GM18517 (cell line): ENCODE data around the gene RCC1.
"Not testable (repeated sequence)": the region's sequence is repeated elsewhere in the genome, so short reads cannot be mapped to it uniquely, and the experiment has no call there.

Experiments used
- ATAC-seq: cut with Tn5 transposase; IDR thresholded peaks from one replicate; pipeline ENCODE4 v1.9.1; 2021; ENCODE audit warnings: mild to moderate bottlenecking, moderate library complexity; ENCODE audit not compliant: unreplicated experiment

RCC1 gene, protein sequence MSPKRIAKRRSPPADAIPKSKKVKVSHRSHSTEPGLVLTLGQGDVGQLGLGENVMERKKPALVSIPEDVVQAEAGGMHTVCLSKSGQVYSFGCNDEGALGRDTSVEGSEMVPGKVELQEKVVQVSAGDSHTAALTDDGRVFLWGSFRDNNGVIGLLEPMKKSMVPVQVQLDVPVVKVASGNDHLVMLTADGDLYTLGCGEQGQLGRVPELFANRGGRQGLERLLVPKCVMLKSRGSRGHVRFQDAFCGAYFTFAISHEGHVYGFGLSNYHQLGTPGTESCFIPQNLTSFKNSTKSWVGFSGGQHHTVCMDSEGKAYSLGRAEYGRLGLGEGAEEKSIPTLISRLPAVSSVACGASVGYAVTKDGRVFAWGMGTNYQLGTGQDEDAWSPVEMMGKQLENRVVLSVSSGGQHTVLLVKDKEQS

DNA sequence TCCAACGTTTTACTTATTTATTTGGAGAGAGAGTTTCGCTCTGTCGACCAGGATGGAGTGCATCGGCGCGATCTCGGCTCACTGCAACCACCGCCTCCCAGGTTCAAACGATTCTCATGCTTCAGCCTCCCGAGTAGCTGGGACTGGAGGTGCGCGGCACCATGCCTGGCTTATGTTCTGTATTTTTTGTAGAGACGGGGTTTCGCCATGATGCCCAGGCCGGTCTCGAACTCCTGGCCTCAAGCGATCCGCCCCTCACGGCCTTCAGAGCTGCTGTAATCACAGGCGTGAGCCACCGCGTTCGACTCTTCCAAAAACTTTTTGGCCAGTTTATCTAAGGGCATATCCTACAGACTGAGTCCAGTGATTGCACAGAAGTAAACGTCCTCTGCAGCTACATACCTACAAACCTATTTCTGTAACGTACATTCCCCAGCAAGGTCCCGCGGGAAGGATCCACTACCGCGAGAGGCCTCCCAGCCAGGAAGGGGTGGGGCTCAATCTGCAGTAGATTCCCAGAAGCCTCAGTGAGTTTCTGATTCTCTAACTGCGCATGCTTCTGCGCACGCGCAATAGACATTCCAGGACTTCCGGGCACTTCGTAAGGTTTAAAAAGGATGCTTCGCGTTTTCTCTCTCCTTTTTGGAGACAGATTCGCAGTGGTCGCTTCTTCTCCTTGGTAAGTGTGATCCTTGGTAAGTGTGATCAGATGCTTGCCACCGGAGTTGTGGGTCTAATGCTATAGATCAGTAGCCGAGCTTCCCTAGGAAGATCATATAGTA is at the start of gene RCC1:
Gene RCC1 (plus strand): TSS at position 638 of the 782 bp plus-strand sequence. CDS start 23,824 bp downstream, outside the sequence.
- ATAC-seq, result peak; percentile 69

DNA sequence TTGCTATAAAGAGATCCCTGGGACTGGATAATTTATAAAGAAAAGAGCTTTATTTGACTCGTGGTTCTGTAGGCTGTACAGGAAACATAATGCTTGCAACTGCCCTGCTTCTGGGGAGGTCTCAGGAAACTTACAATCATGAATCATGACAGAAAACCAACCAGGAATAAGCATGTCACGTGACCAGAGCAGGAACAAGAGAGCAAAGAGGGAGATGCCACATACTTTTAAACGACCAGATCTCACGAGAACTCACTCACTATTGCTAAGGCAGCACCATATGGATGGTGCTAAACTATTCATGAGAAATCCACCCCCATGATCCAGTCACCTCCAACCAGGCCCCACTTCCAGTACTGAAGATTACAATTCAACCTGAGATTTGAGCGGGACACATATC is 49.8 kb upstream of the RCC1 start:
- no peak for ATAC-seq

DNA sequence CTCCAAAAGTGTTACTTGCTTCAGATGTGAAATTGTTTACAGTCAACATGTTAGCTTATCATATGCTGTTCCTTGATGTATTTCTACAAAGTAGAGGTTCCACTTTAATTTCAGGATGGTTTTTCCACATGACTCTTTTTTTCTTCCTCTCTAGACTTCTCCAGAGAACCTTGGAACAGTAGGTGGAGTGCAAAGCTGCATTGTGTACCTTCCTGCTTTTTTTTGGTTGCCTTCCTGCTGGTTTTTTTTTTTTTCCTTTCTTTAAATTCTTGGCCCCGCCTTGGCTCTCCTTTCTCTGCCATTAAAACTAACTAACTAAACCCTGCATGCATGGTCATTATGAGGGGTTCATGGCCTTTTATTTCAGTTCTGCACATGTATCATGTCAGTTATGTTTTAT is 48.2 kb upstream of the RCC1 start:
- no peak for ATAC-seq

DNA sequence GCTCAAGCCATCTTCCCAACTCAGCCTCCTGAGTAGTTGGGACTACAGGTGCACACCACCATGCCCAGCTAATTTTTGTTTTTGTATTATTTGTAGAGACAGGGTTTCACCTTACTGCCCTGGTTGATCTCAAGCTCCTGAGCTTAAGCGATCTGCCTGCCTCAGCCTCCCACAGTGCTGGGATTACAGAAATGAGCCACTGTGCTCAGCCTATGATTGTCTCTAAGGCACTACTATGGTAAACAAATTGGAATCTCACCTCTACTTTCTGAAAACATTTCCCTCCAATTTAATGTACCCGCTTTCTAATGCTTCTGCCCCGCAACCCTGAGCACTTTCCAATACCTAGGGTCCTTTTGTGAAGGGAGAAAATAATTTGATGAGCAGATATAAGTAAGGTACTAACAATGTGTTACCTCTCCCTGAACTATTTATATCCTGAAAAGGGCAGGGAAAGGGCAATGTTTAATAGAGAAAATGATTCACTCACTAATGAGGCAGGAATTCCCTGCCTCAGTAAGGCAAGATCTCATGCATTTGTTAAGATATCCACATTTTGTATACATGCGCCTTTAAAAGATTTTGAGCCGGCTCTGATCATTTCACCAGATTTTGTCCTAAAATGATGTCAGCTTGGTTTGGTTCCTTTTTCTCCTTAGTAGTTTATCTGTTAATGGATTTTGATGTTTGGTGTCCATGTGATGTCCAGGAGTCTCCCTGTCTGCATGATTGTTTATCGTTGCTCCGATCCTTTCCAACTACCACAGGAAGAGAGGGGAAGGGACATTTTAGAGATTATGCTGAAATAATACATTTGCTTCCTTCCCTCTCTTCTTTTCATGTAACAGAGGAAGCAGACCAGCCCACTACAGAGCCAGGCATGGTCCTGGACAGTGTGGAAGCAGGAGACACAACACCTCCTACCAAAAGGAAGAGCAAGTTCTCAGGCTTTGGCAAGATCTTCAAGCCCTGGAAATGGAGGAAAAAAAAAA is 47.3 kb upstream of the RCC1 start:
- no peak for ATAC-seq

DNA sequence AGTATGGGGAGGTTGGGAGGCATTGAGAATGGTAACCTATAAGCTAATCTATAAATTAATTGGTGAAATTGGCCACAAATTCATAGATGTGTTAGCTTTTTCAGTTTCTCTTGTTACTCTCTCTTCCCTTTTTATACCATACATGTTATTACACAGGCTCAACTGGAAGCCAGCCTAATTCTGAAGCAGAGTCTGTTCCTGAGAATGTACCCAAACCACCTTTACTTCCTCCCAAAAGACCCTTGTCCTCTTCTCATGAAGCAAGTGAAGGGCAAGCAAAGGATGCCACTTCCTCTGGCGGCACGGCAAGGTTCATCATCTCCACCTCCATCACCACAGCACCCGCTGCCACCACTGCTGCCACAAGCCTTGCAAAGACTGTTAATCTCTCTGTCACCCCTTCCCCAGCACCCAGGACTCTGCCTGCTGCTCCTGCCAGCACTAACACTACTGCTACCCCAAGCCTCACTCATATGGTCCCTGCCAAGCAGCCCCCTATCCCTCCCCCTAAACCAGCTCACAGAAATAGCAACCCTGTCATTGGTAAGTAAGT is 39.5 kb upstream of the RCC1 start:
- no peak for ATAC-seq

DNA sequence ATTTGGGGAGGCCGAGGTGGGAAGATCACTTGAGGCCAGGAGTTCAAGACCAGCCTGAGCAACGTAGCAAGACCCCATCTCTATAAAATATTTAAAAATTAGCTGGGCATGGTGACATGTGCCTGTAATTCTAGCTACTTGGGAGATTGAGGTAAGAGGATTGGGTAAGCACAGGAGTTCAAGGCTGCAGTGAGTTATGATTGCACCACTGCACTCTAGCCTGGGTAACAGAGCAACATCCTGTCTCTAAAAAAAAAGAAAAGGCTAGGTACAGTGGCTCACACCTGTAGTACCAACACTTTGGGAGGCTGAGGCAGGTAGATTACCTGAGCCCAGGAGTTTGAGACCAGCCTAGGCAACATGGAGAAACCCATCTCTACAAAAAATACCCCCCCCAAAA is 35.7 kb upstream of the RCC1 start:
- no peak for ATAC-seq

DNA sequence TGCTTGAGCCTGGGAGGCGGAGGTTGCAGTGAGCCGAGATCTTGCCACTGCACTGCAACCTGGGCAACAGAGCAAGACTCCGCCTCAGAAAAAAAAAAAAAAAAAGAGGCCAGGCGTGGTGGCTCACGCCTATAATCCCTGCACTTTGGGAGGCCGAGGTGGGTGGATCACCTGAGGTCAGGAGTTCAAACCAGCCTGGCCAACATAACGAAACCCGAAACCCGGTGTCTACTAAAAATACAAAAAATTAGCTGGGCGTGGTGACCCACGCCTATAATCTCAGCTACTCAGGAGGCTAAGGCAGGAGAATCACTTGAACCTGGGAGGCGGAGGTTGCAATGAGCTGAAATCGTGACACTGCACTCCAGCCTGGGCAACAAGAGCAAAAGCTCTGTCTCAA is 26.3 kb upstream of the RCC1 start:
- ATAC-seq, result not testable (repeated sequence)

DNA sequence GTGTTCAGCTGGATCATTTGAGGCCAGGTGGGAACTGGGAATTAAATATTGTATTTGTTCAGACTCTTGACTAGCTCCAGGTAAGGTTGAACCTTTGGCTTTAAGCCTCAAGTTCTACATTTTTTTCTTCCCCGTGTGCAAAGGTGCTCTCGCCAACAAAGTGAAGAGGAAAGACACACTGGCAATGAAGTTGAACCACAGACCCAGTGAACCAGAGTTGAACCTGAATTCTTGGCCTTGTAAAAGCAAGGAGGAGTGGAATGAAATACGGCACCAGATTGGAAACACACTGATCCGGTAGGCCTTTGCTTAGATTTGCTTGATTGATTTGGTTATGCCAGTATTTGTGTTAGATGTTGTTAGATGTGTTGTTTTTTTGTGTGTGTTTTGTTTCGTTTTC is 25.5 kb upstream of the RCC1 start:
- ATAC-seq, result no peak

DNA sequence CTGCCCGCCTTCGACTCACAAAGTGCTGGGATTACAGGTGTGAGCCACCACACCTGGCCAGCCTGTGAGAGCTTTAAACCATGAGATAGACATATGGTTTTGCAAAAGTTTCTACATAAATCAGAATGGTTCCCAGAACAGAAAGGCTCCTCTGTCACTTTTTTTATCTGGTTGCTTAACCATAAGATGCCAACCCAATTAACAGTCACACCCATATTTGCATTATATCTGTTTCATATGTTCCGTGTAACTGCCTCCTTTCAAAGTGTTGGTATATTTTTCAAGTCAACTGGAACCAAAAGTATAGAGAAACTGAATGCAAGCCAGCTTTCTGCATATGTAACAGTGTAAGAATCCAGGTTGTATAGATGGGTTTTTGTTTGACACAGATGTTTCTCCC is 23.7 kb upstream of the RCC1 start:
- no peak for ATAC-seq

DNA sequence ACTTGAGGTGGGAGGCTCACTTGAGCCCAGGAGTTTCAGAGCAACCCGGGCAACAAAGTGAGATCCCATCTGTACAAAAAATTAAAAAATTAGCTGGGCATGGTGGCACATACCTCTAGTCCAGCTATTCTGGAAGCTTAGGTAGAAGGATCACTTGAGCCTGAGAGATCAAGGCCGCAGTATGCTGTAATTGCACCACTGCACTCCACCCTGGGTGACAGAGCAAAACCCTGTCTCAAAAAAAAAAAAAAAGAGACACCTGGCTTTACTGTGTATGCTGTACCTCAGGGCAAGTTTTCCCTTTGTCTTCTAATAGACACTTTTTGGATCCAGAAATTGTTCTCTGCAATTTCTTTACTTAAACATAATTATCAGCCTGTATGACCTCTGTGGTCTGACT is 23.1 kb upstream of the RCC1 start:
- ATAC-seq, result no peak

DNA sequence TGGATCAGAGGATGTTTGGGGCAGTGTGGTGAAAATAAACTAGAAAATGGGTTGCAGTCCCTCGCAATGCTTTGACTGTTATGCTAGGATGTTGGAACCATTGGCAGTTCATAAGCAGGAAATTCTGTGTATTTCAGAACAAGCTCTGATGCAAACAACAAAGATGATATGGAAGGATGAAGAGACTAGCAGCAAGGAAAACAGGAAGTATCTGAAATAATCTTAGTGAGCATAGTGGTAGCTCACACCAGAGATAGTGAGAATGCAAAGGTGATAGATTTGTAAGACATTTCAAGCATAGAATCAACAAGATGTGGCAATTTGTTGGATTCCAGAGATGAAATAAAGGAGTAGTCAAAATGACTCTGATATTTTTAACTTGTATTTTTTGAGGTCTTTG is 11.1 kb upstream of the RCC1 start:
- ATAC-seq, result no peak

DNA sequence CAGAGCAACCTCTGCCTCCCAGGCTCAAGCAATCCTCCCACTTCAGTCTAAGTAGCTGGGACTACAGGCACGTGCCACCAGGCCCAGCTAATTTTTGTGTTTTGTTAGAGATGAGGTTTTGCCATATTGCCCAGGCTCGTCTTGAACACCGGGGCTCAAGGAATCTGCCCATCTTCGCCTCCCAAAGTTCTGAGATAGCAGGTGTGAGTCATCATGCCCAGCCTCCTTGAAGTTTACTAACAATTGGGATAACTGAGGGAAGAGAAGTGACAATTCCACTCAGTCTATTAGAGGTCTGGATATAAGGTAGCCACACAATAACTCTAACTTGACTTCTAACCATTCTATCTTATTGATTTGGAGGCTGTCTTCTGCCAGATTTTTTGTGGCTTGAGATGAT is 6.3 kb upstream of the RCC1 start:
- ATAC-seq, result no peak

DNA sequence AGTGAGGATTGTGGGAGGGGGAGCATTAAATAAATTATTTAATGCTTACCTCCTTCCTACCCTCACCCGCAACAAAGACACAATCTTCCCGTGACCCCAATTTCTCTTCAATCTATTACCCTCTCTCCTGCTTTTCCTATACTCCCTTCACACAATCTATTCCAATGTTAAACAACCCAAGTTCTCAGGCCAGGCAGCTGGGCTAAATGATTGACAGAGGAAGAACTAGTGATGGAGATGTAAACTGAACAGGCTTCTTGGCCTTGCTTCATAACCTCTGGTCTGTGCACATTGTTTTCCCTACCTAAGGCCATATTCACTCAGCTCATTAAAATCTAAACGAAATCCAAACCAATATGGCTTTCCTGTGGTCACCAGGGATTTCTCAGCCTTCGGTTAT is 3.9 kb upstream of the RCC1 start:
- ATAC-seq, result no peak

DNA sequence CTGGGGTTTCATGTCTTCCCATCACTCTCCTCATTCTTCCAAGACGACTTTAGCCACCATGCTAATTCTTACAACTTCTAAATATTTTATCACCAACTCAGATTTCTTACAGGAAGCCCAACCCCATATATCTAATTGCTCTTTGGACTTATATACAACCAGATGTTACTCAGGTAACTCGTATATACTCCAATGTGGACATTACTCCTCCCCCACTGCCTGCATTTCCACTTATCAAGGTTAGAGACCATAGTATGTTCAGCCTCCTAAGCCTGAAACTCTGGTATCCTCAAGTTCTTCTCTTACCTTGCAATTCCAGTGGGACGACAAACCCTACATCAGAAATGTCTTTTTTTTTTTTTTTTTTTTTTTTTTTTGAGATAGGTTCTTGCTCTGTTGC is 2.7 kb upstream of the RCC1 start:
- ATAC-seq, result no peak

DNA sequence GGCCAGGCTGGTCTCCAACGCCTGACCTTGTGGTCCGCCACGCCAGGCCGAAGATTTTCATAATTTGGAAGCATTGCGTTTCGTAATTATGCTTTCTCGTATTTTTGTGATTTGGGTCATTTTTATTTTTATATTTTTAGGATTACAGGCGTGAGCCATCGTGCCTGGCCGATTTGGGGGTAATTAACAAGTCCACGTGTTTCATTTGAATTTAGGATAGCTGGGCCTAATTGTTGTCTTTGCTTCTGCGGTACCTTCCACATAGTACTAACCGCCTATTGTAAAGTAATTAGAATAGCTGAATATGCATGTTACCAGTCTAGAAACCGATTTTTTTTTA is 1.0 kb downstream of the RCC1 start:
- ATAC-seq, result no peak

DNA sequence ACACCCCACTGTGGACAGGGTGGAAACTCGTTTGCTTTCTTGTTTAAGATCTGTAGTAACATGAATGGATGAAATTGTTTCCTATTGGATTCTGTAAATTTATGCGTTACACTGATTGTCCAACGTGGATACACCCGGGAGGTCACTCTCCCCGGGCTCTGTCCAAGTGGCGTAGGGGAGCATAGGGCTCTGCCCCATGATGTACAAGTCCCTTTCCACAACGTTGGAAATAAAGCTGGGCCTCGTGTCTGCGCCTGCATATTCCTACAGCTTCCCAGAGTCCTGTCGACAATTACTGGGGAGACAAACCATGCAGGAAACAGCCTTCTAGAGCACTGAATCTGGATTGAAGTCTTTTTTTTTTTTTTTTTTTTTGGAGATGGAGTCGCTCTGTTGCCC is 1.4 kb downstream of the RCC1 start:
- ATAC-seq, result no peak

DNA sequence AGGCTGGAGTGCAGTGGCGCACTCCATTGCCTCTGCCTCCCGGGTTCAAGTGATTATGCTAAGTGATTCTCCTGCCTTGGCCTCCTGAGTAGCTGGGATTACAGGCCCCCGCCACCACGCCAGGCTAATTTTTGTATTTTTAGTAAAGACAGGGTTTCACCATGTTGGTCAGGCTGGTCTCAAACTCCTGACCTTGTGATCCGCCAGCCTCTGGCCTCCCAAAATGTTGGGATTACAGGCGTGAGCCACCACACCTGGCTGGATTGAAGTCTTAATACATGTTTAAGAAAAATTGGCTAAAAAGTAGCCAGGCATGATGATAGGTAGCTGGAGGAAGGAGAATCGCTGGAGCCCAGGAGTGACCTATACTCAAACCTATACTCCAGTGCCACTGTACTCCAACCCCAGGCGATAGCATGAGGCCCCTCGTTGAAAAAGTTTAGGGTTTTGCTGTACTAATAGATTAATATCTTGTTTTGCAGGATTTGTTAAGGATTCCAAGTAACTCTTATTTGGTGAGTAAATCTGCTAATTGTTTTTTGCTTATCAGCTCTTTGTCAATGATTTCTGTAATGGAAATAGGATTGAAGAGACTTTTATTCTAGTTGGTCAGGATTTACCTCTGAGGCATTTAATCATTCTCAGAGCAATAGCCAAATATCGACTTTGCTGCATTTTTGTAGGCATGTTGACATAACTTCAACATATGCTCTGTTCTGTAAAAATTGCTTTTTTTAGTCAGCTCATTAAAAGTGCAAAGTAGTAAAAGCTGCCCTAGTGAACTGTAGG is 2.0 kb downstream of the RCC1 start:
- ATAC-seq, result no peak

DNA sequence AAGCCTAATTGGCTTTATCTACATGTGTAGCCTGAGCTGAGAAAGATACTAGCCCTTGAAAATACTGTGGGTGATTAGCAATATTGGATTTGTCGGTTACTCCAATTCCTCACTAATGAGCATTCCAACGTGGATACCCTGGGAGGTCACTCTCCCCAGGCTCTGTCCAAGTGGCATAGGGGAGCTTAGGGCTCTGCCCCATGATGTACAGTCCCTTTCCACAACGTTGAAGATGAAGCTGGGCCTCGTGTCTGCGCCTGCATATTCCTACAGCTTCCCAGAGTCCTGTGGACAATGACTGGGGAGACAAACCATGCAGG is 2.6 kb downstream of the RCC1 start:
- no peak for ATAC-seq

DNA sequence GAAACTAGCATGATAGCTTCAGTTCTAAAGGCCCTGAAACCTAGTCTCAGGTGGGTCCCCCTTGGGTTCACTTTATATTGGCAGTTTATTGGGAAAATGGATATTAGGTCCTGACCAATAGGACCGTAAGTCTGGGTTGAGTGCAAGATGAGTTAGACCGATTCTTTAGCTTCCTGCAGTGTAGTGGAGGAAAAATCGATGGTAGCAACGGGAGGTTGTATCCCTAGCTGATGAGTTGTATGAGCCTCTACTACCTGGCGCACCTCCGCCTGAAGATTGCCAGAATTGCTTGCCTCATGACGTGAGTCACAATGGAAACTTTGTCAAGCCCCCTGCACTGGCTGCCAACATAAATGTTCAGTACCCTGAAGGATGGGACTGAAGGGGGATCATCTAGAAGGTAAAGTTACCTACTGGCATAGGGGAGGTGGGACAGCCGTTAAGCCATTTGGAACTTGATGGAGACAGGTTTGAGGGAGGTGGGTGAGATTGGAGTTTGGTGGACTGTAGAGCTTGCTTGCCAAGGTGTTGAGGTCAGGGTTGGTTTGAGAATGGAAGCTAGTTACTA is 3.9 kb downstream of the RCC1 start:
- ATAC-seq, result no peak
